ENCODE data around the gene RELL2.
A peak's percentile ranks its signal among the peaks of the same experiment; 100 is the strongest.

Gene RELL2

DNA sequence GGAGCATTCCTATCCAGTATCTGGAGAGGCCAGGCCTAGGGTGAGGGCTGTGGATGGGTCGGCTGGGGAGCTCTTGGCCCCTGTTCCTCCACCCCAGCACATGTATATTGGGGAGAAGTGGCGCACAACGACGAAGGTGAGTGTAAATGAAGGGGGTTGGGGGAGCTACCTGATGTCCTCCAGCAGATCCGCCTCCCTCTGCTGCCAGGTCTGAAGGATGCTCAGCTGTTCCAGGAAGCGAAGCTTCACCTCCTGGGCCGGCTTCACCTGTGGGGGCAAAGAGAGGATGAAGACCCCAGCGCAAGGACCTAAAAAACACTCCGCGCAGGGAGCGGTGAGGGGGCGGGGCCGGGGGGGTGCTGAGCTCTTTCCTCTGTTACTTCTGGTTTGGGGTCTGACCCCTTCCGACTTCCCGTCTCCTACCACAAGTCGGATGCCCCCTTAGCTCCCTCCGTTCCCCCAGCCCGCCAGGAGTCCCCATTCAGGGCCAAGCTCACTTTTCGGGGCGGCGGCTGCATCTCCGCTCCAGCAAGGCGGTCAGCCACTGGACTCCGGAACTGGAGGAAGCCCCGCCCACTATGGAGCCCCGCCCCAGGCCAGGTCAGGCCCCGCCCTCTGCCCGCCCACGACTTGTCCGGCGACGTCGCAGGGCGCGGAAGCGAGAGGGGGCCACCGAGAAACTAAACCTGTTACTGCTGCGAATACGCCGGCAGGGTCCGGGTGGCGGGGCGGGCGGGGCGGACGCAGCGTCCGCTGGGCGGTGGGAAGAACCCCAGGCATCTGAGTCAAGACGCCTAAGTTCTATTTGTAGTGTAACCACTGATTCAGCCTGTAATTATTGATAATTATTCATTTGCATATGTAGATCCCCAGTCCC lies 14.3 kb downstream of the RELL2 start, which contains the start of gene FCHSD1:
FCHSD1 (minus strand) TSS at position 568 of the 877 bp plus-strand sequence; CDS start at position 518, 50 bp downstream.
- DNase-seq = peak; percentile 86

DNA sequence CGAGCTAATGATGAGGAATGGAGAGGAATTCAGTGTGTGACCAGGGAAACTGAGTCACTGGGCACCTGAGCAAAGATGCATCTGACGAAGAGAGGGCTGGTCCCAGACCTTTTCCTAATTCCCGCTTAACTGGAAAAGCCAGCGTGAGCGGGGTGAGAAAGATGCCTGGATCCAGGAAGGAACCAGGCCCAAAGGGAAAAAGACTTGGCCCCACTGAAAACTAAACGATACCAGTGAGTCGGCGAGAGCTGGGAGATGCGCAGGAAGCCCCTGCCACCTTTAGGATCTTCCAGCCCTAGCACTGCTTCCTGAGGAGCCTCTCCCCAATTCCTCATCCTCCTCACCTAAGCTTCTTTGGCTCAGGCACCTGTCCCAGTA lies 14.9 kb downstream of the RELL2 start:
- no peak for DNase-seq

DNA sequence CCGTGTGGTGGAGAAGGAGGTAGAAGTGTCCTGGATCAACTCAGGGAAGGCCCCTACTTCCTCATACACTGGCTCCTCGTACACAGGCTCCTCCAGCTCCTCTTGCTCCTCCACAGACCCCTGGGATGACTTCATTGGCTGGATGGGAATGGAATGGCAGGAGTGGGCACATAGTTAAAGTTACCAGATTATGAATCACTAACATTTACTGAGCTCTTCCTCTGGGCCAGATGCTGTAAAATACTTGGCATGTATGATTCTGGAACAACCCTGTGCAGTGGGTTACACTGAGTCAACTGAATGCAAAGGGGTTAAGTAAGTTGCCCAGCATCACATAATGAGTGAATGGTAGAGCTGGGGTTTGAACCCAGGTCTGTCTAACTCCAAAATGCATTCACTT lies 17.5 kb downstream of the RELL2 start:
- DNase-seq = no peak

DNA sequence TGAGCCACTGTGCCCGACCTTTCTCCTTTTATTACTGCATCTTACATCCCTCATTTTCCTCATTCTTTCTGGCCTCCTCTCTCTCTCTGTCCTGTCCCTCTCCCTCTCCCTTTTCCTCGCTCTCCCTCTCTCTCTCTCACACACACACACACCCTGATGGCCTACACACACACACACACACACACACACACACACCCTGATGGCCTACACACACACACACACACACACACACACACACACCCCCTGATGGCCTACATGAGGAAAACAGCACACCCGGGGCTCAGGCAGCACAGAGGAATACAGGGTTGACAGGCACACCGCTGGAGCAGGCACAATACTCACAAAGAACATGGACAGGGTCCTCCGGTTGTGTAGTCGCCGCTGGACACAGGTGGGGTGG lies 18.2 kb downstream of the RELL2 start:
- no peak for DNase-seq

DNA sequence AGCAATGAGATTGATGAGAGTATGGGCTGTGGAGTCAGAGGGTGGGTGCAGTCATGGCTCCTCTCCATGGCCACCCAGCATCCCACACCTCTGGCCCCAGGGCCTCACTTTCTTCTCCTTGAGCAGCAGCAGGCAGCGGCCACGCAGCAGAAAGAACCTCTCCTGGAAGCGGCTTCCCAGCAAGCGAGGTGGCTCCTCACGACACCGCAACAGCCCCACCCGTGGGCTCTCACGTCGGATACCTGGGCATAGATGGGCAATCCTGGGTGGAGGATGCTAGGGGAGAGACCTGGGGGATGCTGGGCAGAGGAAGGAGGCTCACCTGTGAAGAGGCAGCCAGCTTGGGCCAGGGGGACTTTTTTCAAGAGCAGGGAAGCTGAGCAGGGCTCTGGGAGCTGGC lies 19.6 kb downstream of the RELL2 start:
- no peak for DNase-seq

DNA sequence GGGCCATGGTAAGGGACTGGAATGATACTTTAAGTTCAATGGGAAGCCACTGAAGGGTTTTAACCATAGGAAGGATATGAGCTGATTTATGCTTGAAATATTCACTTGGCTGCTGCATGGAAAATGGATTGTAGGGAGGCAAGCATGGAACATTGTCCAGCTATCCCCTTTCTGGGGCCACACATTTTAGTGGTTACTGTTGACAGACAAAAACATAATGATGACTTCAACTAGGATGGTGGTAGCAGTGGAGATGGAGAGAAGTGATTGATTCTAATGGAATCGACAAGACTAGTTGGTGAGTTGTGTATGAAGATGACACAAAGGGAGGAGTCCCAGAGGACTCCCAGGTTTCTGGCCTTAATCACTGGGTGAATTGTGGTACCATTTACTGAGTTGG lies 20.6 kb downstream of the RELL2 start:
- DNase-seq = no peak

DNA sequence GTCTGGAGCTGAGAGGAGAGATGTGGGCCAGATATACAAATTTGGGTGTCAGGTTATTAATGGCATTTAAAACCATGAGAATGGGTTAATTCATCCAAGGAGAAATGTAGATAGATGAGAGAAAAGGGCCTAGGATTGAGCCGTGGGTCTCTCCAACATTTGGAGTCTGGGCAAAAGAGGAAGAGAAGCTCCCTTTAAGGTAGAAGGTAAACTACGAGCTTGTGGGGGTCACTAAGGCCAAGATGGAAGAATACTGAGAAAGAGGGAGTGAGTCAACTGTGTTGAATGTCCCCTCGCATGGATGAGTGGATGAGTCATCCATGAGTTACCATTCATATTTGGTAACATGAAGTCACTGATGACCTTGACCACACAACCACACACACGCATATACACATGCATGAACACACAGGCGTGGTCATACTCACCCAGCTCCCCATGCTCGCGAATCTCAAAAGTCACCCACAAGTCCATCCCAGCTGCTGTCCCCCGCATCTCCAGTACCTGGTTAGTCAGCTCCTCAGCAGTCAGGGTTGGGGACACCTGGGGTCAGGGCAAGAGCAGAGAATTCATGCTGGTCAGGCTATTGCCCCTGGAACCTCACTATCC lies 21.2 kb downstream of the RELL2 start:
- no peak for DNase-seq

DNA sequence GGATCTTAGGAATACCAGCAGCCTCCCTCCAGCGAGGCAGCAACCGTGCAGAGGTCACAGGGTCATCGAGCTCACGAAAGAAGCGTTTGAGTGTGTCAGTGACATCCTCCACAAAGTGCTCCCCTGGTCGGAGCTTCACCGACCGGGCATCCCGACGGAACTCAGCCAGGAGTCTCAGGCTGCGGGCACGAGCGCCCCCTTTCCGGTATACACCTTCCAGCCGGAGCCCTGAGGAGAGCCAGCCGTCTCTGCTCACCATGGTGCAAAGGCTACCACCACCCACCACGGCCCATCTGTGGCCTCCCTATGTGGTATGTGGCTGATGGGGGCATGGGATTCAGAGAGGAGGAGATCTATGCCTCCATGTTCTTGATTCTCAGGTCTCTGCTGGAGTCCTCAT lies 25.2 kb downstream of the RELL2 start:
- DNase-seq = no peak

DNA sequence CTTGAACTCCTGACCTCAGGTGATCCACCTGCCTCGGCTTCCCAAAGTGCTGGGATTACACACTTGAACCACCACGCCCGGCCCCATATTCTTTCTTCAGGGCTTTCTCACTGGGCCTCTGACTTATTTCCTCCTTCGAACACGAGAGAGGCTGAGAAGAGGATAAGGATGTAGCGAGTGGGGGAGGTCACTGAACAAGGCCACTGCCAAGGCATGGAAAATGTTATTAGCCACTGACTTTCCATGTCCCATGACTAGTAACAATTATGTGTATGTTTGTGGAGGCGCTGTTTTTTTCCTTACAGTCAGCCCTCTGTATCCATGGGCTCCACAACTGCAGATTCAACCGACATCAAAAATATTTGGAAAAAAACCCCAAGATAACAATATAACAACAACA lies 26.7 kb downstream of the RELL2 start:
- no peak for DNase-seq

DNA sequence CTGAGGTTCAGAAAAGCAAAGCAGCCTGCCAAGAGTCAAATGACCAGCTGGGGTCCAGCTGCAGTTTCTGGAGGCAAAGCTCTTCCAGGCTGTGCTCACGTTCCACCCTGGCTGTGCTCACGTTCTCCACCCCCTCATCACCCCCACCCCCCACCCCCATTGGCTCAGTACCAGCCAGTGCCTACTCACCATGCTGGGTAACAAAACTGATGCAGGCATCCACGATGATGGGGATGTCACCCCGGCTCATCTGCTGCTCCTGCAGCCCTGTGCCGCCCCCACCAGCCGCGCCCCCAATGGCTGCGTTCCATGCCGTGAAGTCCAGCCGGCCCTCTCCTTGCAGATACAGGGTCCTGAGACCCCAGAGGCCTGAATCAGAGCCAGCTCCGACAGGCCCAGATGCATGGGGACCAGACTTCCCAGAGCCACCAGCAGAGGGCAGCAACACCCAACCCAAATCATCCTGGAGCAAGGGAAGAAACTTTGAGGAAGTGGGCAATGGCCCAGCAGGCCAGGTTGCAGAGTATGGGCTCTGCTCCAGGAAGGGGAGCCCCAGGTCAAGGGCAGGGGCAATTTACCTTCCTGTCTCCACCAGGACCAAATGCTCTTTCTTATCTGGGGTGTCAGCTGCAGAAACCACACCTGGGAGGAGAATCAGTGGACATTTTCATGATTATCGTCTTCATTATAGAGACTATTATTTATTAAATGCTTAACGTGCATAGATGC lies 28.1 kb downstream of the RELL2 start:
- DNase-seq = peak; percentile 80

DNA sequence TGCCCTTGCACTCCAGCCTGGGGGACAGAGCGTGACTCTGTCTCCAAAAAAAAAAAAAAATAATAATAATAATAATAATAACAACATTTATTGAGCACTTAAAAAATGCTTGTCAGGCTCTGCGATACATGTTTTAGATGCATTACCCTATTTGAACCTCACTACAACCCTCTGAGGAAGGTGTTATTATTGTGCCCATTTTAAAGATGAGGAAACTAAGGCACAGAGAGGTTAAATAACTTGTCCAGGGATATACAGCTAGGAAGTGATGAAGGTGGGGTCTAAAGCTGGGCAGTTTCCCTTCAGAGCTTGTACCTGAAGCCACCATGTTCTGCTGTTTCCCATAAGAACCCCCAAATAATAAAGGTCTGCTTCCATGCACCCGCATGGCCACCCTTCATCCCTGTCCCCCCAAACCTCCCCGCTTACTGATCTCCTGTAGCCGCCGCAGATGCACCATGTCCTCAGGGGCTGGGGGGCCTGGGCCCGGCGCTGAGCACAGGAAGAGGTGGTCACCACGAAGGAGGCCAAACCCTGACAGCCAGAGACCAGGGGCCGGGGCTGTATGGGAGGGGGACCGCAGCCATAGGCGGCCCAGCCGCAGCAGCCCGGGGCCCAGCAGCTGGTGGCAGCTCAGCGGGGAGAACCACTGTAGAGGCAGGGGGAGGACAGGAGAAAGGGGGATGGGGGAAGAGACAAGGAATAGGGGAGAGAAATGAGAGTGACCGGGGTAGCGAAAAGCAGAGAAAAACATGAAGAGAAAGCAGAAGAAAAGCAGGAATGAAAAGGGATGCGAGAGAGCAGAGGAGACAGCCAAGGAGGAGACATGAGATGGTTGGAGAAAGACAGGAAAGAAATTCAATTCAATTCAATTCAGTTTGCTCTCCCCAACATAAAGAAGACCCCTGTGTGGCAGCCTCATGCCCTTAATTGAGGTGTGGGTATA lies 29.5 kb downstream of the RELL2 start:
- no peak for DNase-seq

DNA sequence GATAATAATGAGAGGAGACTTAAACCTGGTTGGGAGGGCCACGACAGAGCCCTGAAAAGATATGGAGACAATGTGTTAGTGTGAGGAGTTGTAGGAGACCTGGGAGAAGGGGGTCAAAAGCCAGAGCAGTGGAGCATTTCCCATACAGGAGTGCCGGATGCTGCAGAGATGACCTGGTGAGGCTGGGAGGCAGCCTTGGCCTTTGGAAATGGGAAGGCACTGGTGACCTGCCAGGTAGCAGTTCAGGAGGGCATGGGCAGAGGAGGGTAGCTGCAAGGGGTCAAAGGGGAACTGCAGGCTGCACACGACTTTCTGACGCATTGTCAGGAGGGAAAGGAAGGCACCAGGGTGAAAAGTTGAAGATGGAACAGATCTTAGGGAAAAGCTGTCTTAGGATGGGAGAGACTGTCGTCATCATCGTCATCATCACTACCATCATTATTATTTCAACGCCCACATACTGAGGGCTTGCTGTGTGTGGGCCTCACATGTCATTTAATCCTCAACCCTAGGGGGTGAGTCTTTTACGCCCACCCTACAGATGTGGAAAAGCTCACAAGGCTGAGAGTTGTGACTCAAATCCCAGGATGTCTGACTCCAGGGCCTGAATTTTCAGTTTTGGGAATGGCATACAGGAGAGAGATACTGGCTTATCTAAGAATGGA lies 31.9 kb downstream of the RELL2 start:
- no peak for DNase-seq

DNA sequence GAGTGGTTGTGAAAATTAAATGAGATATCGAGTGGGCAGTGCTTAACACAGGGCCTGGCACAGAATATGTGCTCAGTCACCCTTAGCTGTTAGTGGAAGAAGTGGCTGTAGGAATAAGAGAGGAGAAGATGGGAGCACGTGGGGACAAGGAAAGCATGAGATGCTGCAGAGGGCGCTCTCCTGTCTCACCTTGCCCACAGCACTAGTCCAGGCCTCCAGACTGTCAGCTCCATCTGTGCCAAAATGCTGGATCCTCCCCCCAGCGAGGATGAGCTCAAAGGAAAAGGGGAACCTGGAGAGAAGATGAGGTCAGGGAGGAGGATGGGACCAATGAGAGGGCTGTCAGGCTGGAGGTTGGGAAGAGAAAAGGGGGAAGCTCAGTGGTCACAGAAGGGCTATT lies 32.7 kb downstream of the RELL2 start:
- no peak for DNase-seq

DNA sequence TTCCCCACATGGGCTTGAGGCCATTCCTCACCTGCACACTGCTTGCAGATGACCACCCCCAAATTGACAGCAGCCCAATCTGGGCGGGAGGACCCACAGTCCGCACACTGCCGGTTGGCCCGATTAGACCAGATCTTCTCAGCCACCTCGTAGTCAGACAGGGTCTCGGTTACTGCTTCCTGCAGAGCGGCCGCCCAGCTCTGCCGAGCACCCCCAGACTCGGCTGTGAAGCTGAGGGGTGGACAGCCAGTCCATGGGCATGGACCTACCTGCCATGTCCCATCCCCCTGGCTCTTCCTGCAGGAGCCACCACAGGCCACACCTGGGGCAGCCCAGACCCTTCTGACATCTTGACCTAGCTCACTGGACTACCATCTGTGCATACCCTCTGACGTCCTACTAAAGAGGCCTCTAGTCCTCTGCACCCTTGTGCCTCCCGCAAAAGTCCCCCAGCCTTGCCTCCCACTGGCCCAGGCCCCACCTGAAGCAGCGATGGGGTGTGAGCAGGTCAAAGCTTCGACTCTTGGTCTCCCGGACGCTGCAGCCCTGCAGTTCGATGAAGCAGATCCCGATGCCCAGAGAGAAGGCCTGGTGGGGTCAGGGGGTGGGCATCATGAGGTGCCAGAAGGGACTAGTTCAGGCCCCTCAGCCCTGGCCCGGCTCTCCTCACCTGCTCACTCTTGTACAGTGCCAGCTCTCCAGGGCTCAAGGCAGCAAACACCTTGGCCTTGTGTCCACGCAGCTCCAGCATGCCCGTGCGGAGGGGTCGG lies 35.5 kb downstream of the RELL2 start:
- no peak for DNase-seq

DNA sequence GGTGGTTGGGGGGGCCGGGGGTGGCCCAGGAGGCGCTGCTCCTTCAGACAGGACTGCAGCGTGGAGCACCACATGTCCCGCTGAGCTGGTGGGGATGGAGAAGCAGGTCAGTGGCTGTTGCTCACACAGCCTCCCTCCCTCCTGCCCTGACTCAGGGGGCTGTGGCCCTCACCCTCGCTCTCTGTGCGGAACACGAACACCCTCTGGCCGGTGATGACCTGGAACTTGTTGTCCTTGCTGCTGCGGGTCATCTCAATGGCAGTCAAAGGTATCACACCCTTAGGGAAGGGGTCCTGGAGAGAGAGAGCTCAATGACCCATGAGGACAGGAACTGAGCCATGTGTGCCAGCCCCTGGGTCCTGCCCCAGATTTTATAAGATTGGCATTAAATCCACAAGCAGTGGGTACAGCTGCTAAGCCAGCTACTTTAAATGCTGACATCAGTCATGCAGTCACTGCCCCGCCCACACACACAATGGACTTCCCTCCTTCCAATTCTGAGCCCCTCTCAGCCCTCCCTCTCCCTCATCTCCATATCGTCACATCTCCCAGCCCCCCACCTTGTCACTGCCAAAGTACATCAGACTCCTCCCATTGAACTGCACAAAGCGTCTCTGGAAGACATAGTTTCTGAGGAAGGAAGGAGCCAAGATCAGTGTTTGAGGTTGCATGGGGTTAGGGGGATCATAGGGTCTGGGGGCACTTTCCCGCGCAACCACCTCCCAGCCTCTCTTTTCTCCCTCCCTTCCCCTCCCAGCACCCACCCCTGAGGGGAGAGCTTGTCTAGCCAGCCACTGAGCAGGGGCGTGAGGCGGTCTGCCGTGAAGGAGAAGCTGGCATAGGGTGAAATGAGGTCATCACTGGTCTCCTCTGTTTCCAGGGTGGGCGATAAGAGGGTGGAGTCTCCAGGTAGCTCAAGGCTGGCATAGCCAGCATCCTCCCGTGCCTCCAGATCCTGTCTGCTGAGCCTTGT lies 36.3 kb downstream of the RELL2 start:
- DNase-seq = no peak

DNA sequence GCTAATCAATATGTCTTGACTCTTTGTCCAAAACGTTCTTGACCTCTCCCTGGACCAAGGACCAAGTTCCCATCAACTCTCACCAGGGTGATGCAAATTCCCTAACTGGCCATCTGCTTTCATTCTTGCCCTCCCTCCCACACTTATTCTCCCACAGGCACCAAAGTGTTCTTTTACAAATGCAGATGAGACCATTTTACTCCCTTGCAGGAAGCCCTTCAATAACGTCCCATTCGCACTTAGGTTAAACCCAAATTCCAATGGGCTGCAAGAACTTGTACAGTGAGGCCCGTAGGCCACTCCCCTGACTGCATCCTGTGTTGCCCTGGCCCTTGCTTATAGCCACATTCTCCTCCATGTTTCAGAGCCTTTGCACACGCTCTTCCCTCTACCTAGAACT lies 38.0 kb downstream of the RELL2 start:
- no peak for DNase-seq

DNA sequence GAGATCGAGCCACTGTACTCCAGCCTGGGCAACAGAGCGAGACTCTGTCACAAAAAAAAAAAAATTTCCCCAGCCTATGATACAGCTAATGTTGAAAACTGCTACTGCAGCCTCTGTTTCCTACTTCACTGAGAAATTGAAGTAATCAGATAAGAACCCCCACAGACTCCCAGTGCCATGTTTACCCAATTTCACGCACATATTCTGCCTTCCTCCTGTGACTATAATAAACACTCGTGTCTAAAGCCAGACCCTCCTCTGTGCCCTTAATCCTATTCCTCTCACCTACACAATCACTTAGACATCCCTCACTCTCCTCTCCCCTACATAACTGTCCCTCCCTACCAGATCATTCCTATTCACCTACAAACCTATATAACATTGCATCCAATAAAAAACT lies 38.9 kb downstream of the RELL2 start:
- DNase-seq = no peak

DNA sequence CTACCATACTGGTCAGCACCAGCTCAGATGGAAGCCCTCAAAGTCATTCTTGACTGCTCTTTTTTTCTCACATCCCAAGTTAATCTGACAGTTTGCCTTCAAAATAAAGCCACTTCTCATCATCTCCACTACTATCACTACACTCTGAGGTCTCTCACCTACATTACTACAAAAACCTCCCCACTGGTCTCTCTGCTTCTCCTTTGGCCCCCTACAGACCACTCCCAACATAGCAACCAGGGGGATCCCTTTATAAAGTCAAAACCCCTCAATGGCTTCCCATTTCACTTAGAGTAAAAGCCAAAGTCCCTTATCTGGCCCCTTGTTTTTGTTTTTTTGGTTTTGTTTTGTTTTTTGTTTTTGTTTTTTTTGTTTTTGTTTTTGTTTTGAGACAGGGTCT lies 40.6 kb downstream of the RELL2 start:
- DNase-seq = no peak

DNA sequence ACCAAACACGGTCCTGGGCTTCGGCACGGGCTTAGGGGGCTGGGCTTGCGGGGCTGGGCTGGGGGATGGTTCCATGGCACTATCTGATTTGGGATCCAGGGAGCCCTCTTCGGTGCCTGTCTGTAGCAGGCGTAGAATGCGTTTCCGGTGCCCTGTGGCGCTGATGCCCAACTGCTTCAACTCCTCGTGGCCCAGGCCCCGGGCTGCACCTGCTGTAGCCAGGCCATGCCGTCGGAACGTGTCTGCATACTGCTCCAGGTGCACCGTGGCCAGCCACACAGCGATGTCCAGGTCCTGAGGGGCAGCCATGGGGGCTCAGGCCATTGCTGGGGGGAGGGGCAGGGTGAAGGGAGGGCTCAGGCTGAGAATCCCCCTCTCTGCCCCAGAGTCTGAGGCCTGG lies 43.4 kb downstream of the RELL2 start:
- no peak for DNase-seq

DNA sequence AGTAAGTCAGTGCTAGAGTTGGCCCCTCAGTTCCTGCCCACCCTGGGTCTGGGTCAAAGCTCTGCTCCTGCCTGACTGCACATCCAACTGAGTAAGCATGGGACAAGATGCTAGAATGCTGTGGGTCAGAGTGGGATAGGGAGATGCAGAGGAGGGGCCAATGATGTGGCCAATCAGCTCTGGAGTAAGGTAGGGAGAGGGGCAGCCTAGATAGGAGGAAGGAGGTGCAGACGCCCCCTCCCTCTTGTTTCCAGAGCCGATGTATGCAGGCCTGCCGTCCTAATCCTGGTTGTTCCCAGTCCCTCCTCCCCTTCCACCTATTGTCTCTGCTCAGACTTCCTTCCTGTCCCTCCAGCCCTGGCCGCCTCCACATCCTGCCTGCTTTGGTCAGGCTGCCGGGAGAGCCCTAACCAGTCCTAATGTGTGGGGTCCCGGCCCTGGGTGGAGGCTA lies 44.0 kb downstream of the RELL2 start:
- DNase-seq = no peak
